Heart left ventricle (tissue), 13 donors: ENCODE data around the gene MREG.

Source experiments
- CTCF ChIP-seq, 12 donors: fragments of 200-600 bp; sonication (generic) in 4 of 12; IDR thresholded peaks; one replicate each; pipeline versions ENCODE4 v1.5.0 to v1.8.0; 2018 to 2022; ENCODE audit warnings: antibody characterized with exemption in 12 of 12, mild to moderate bottlenecking in 5 of 12
- POLR2A ChIP-seq, 2 donors: fragments of 450-650 bp; IDR thresholded peaks; one replicate each; pipeline ENCODE4 v1.6.1; 2017; ENCODE audit warnings: antibody characterized with exemption in 2 of 2, mild to moderate bottlenecking in 2 of 2, moderate library complexity in 2 of 2
- donor health status: ischemic (EF 13 %, LVEDD 7.1; RV severe dilation, severe dysfunction).
- donor health status: DM: no; HTN: yes; CAD: no.
- donor health status: DM: no; HTN: no; CAD: no.
- donor health status: ischemic (EF 25% LVEDD 6.9; RV normal size, moderate dysfunction).
- donor health status: ischemic (EF 25% LVEDD 5.7; RV mildly dilated, moderate dysfunction).
- donor health status: ischemic (EF 35%, LVEDD 5.7; RV mildly dilated, moderate dysfunction).
- donor health status: nonischemic (EF 11% LVEDD 7.7; RV severe dilation, severe dysfunction).
- donor health status: DM: yes; HTN: yes; CAD: no.
- donor health status: PGD.
- donor health status: ischemic (EF 29% LVEDD 5.4; RV normal size, mild dysfunction).
- donor health status: nonischemic (EF 23%, LVEDD 6.1; RV moderate dilation, normal function).

- TF ChIP-seq POLR2A (IDR thresholded peaks at IDR 0.05) (no peak), CTCF (IDR thresholded peaks at IDR 0.05) (peak; percentile 83 to 97 (median 91))
These were observed 82.0 kb downstream of the MREG start for GRCh38 chr2:215931256-215931903.
